Left lobe of liver (tissue), 2 donors: ENCODE measurements around the gene USP6NL. TPM values are rescaled to one million over a fixed set of nuclear protein-coding genes. Genes with fewer than 3 reads are reported as not detected.

Experiments
- ATAC-seq: fragments of 200-7000 bp; cut with Tn5 transposase; one replicate; pipeline ENCODE4 v1.9.1; 2020; ENCODE audit warnings: mild to moderate bottlenecking, moderate library complexity
- DNase-seq: peaks from one replicate; pipeline ENCODE4 v3.0.0-alpha.2; 2020; ENCODE audit warnings: low spot score
- total RNA-seq: library from RNA; stranded (reverse); gene quantifications from one replicate; pipeline ENCODE4 v1.2.1, GENCODE V29; 2021
- donor health status: DM: no; HTN: no; CAD: no; lungs with moderate emphysema.
- donor health status: DM: no; HTN: yes; CAD: no.

USP6NL gene
- total RNA-seq, 1 donor from 2014 or later, result 9.0 TPM

- ATAC-seq (peak; percentile 23), DNase-seq (no peak)
These were observed 123.3 kb downstream of the USP6NL start for GRCh38 chr10:11488126-11488525.

DNA sequence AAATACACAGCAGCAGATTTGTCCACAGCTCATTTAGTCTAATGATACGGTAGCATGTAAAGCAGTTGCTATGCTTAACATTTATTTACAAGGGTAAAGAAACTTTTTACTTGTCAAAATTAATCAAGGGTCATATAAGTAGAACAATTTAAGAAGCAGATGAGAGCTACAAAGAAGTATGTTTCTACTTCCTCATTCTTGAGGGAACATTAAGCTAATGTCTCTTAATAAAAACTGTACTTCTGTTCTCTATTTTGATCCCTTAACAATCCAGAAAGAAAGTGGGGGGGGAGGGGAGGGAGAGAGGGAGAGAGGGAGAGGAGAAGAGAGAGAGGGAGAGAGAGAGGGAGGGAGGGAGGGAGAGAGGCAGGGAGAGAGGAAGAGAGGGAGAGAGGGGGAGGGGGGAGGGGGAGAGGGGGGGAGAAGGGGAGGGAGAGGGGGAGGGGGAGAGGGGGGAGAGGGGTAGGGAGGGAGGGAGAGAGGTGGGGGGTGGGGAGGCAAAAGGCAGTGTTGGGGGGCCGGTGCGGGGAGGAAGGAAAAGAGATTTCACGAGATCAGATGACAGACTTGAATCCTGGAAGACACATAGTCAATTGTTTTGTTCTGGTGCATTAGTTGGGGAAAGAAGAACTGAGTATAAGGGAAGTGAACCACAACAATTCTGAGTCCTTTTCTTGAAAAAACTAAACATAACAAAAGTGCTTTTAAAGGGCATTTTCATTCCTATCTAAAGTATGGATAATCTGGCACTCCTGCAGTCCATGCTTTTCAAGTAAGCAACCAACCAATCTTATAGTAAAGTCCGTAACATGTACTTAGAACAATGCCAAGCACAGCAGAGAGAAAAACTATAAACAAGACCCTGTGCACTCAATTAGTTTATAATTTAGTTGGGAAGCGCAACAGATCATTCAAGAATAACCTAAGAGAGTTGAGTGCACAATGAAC is 128.0 kb downstream of the USP6NL start:
- no peak for DNase-seq

GRCh38 chr10:11482306-11482705 is 129.1 kb downstream of the USP6NL start:
- DNase-seq (no peak), ATAC-seq (no peak)

More for the DNA sequence above, 128.0 kb downstream of the USP6NL start:
- peak; percentile 14 for ATAC-seq

DNA sequence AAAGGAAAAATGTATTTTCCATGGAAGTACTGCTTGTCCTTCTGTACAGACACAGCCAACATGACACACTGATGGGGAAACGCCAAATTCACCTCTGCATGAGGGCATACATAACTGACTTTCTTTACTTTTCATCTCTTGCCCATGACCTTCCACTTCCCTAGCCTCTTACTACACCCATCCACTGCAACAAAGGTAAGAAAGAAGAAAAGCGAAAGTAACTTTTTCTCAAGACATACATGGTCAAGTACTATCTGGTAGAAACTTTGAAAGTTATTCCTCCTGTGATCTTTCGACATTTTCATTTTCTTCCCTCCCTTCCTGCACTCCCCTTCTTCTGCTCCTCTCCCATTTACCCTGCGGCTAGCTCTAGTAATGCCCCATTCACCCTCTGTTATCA is 130.8 kb downstream of the USP6NL start:
- ATAC-seq, result no peak

DNA sequence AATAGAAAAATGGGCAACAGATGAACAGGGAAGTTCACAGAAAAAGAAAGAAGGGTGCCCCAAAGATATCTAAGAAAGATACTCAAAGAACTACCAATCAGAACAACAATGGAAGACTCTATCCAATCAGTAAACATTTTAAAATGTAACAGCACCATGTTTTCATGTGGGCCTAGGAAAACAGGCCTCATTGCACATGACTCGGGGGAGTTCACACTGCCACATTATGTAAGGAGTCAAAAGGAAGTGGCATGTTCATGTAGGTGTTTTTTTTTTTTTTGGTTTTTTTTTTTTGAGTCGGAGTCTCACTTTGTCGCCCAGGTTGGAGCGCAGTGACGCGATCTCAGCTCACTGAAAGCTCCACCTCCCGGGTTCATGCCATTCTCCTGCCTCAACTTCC is 132.2 kb downstream of the USP6NL start:
- ATAC-seq (no peak), DNase-seq (no peak)

More for the DNA sequence above, 130.8 kb downstream of the USP6NL start:
- DNase-seq, result no peak

- DNase-seq, result no peak
- ATAC-seq, result no peak
These were observed 132.6 kb downstream of the USP6NL start for GRCh38 chr10:11478807-11479206.

- DNase-seq (no peak), ATAC-seq (no peak)
These were observed 135.5 kb downstream of the USP6NL start for GRCh38 chr10:11475831-11476434.

GRCh38 chr10:11473128-11473760 is 138.2 kb downstream of the USP6NL start:
- ATAC-seq (no peak), DNase-seq (no peak)

- DNase-seq (no peak), ATAC-seq (peak; percentile 95)
These were observed 139.2 kb downstream of the USP6NL start for GRCh38 chr10:11472158-11472753.

GRCh38 chr10:11469575-11470391 is 141.7 kb downstream of the USP6NL start:
- no peak for DNase-seq
- ATAC-seq, result no peak

GRCh38 chr10:11468126-11468742 is 143.2 kb downstream of the USP6NL start:
- no peak for DNase-seq
- no peak for ATAC-seq

DNA sequence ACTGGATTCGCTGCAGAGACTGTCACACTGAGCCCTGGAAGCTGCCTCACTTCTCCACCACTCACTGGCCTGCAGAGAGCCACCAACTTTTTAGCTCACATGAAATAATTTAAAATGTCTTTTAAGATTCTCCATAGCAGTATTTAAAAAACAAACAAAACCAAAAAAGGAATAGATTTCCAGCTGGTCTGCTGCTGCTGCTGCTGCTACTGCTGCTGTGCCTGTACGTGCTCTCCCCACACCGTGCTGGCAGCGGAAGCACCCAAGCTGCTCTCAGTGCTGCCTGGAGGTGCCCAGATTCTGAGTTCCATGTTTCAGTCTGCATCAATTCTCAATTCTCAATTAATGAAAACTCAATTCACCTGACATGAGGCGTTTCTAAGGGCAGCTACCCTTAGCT is 146.0 kb downstream of the USP6NL start:
- DNase-seq (no peak), ATAC-seq (no peak)

- no peak for DNase-seq
These were observed 148.3 kb downstream of the USP6NL start for GRCh38 chr10:11463111-11463510.

GRCh38 chr10:11462071-11462470 is 149.4 kb downstream of the USP6NL start:
- DNase-seq, result no peak
- no peak for ATAC-seq

More at GRCh38 chr10:11463111-11463510, 148.3 kb downstream of the USP6NL start:
- no peak for ATAC-seq

DNA sequence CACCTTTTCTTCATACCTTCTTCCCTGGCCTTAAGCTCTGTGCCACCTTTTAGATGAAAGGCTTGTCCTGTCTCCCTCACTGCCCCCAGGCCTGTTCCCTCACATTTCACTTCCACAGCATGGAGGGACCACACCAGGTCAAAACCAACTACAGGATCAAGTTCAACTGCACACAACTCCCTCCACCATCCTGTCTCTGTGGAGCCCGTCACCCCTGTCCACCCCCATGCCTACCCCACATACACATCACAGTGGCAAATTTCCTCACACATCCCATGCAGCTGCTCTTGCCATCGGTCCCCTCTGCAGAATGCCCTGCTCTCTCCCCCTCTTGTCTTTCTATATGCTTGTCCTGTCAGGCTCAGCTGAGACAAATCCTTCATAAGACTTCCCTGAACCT is 154.1 kb downstream of the USP6NL start:
- DNase-seq (no peak), ATAC-seq (no peak)

DNA sequence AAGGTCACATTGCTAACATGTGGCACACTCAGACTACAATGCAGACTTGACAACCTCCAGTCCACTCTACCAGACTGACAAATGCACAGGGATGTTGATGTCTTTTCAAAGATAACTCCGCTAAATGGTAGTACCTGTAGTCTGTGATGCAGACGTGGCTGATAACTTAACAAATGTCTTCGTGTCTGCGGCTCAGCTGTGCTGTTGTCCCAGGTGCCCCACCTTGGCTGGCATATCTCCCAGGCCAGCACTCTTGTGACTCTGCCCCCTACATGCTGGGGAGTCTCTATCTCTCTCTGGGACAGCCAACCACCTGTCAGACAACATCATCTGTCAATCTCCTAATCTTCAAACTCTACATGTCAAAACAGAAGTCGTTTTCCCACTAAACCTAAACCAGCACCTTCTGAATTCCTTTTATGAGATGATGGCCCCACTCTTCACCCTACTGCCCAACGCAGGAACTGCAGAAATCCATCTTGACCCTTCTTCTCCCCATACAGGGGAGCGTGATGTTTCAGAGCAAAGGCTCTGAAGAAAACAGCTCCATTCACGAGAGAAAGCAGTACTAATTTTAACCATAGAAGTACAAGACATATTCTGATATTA is 156.4 kb downstream of the USP6NL start:
- DNase-seq, result no peak
- no peak for ATAC-seq

GRCh38 chr10:11454160-11454559 is 157.3 kb downstream of the USP6NL start:
- peak; percentile 15 for ATAC-seq
- DNase-seq, result no peak

DNA sequence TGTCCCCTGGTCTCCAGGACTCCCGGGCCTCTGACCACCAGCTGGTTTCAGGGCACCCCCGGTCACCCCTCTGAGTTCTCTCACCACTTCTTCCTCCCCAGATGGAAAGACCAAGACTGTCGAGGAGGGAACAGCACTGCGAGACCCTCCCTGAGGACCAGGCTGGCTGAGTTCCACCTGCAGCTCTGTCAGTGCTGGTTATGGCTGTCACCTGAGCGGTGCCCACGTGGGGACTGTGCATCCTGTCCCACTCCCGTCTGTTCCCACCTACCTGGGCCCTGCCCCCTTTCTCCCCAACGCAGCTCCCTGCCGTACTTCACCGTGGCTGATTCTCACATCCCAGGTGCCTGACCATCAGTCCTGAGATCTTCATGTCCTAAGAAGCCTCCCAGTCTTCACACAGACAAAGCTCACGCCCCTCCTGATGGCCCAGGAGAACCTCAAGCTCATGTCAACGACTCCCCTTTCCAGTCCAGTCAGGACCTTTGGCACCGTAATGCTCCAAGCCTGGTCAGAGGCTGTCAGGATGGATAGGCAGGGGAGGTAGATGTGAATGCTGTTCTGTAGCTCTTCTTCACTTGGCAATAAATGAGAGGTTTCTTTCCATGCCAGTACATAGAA is 159.7 kb downstream of the USP6NL start:
- DNase-seq (no peak), ATAC-seq (peak; percentile 37)

DNA sequence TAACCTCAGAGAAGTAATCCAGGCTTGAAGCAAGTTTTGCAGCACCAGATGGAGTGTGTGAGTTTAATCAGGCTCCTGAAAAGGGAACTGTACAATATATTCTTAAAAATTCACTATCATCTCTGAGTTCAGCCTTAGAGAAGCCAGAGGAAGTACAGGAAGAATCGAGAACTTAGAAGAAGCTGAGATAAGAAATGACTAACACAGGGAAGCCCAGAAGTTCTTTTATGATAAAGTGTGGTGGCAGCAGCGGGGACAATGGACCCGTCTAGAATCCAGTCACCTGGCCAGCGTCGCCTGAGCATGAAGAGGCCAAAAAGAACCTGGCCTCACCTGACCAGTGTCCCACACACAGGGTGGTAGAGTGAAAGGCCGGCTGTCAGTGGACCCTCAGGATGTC is 161.0 kb downstream of the USP6NL start:
- ATAC-seq (no peak), DNase-seq (no peak)
